Large intestine (tissue), 3 donors: ENCODE measurements around the gene NECTIN1. TPM values are rescaled to one million over a fixed set of nuclear protein-coding genes. Genes with fewer than 3 reads are reported as not detected.

Experiments used
- DNase-seq, 2 donors: peaks; one replicate each; pipeline versions ENCODE4 v3.0.0 to v3.0.0-alpha.2; 2013
- H3K27ac ChIP-seq: one replicate; pipeline ENCODE4 v1.5.1; 2013; ENCODE audit warnings: low read length
- H3K27me3 ChIP-seq: 2 replicates; pipeline ENCODE4 v1.6.1; 2013; ENCODE audit warnings: low read length; ENCODE audit not compliant: control insufficient read depth, insufficient read depth
- H3K36me3 ChIP-seq: 2 replicates; pipeline ENCODE4 v1.6.1; 2013; ENCODE audit warnings: low read length; ENCODE audit not compliant: control insufficient read depth, insufficient read depth
- H3K4me1 ChIP-seq: one replicate; pipeline ENCODE4 v1.6.1; 2013; ENCODE audit warnings: low read length; ENCODE audit not compliant: control insufficient read depth, insufficient read depth
- H3K4me3 ChIP-seq: one replicate; pipeline ENCODE4 v1.5.1; 2013; ENCODE audit warnings: low read length
- H3K9me3 ChIP-seq: one replicate; pipeline ENCODE4 v1.6.1; 2013; ENCODE audit warnings: mild to moderate bottlenecking, low read depth, low read length, moderate library complexity; ENCODE audit not compliant: control insufficient read depth
- WGBS: methylation state at CpG from one replicate; pipeline ENCODE4 v1.1.5; 2013; ENCODE audit warnings: low lambda C conversion rate; ENCODE audit not compliant: insufficient coverage; 5-methylcytosine and 5-hydroxymethylcytosine counted together
- polyA plus RNA-seq: library from polyadenylated mRNA; unstranded; fragments of 120-200 nt; gene quantifications from one replicate; pipeline ENCODE4 v1.2.1, GENCODE V29; 2013

Gene NECTIN1
- polyA plus RNA-seq, 1 donor, result 35.4 TPM

GRCh38 chr11:119643212-119643875 is 85.7 kb downstream of the NECTIN1 start:
- Histone ChIP-seq H3K4me3 (no peak overlapping the region), H3K36me3 (no peaks in the 10 kb centered on the region), H3K4me1 (no peaks in the 10 kb centered on the region), H3K27ac (no peak overlapping the region), H3K27me3 (no peaks in the 10 kb centered on the region), H3K9me3 (no peaks in the 10 kb centered on the region)
- no CpG with 5 or more reads among the region's 10 CpGs for WGBS
- DNase-seq, result no peak

GRCh38 chr11:119641983-119642745 is 86.8 kb downstream of the NECTIN1 start:
- H3K27ac ChIP-seq, result no peak overlapping the region
- no peak overlapping the region for H3K4me3 ChIP-seq
- DNase-seq, result no peak
- H3K9me3 ChIP-seq, result no peaks in the 10 kb centered on the region
- WGBS, result no CpG with 5 or more reads among the region's 12 CpGs
- H3K4me1 ChIP-seq, result no peaks in the 10 kb centered on the region
- no peaks in the 10 kb centered on the region for H3K27me3 ChIP-seq
- no peaks in the 10 kb centered on the region for H3K36me3 ChIP-seq

- H3K27ac ChIP-seq, result no peak overlapping the region
- H3K36me3 ChIP-seq, result no peaks in the 10 kb centered on the region
- no peak overlapping the region for H3K4me3 ChIP-seq
- no peak for DNase-seq
- no CpG with 5 or more reads among the region's 6 CpGs for WGBS
- H3K27me3 ChIP-seq, result no peaks in the 10 kb centered on the region
- no peaks in the 10 kb centered on the region for H3K9me3 ChIP-seq
- H3K4me1 ChIP-seq, result no peaks in the 10 kb centered on the region
Observed at GRCh38 chr11:119640541-119640940, 88.5 kb downstream of the NECTIN1 start.

GRCh38 chr11:119639642-119640205 is 89.3 kb downstream of the NECTIN1 start:
- Histone ChIP-seq H3K4me3 (no peak overlapping the region), H3K27me3 (no peaks in the 10 kb centered on the region), H3K36me3 (no peaks in the 10 kb centered on the region), H3K27ac (no peak overlapping the region), H3K9me3 (no peaks in the 10 kb centered on the region), H3K4me1 (no peaks in the 10 kb centered on the region)
- WGBS, result no CpG with 5 or more reads among the region's 11 CpGs
- no peak for DNase-seq

GRCh38 chr11:119638851-119639250 is 90.1 kb downstream of the NECTIN1 start:
- WGBS, result 86% methylated on average over 5 of the region's 11 CpGs
- Histone ChIP-seq H3K9me3 (no peaks in the 10 kb centered on the region), H3K4me3 (no peak overlapping the region), H3K4me1 (no peaks in the 10 kb centered on the region), H3K27me3 (no peaks in the 10 kb centered on the region), H3K27ac (no peak overlapping the region), H3K36me3 (no peaks in the 10 kb centered on the region)
- no peak for DNase-seq

- no peaks in the 10 kb centered on the region for H3K4me1 ChIP-seq
- no peak for DNase-seq
- no CpG with 5 or more reads among the region's 4 CpGs for WGBS
- H3K4me3 ChIP-seq, result no peak overlapping the region
- H3K27ac ChIP-seq, result no peak overlapping the region
- no peaks in the 10 kb centered on the region for H3K36me3 ChIP-seq
- H3K9me3 ChIP-seq, result no peaks in the 10 kb centered on the region
- no peaks in the 10 kb centered on the region for H3K27me3 ChIP-seq
Observed at GRCh38 chr11:119637481-119637880, 91.5 kb downstream of the NECTIN1 start.

- Histone ChIP-seq H3K4me1 (no peaks in the 10 kb centered on the region), H3K27me3 (no peaks in the 10 kb centered on the region), H3K4me3 (no peak overlapping the region), H3K27ac (no peak overlapping the region), H3K36me3 (no peaks in the 10 kb centered on the region), H3K9me3 (no peaks in the 10 kb centered on the region)
- DNase-seq, result no peak
- WGBS, result no CpG with 5 or more reads among the region's 8 CpGs
Observed at GRCh38 chr11:119635776-119636175, 93.2 kb downstream of the NECTIN1 start.

GRCh38 chr11:119635041-119635740 is 93.8 kb downstream of the NECTIN1 start:
- Histone ChIP-seq H3K27me3 (no peaks in the 10 kb centered on the region), H3K27ac (no peak overlapping the region), H3K4me3 (no peak overlapping the region), H3K4me1 (no peaks in the 10 kb centered on the region), H3K9me3 (no peaks in the 10 kb centered on the region), H3K36me3 (no peaks in the 10 kb centered on the region)
- no peak for DNase-seq
- WGBS, result no CpG with 5 or more reads among the region's 21 CpGs

GRCh38 chr11:119634301-119634700 is 94.7 kb downstream of the NECTIN1 start:
- Histone ChIP-seq H3K4me3 (no peak overlapping the region), H3K36me3 (no peaks in the 10 kb centered on the region), H3K27me3 (no peaks in the 10 kb centered on the region), H3K9me3 (no peaks in the 10 kb centered on the region), H3K4me1 (no peaks in the 10 kb centered on the region), H3K27ac (no peak overlapping the region)
- no peak for DNase-seq
- no CpG with 5 or more reads among the region's 15 CpGs for whole genome bisulfite sequencing

- H3K36me3 ChIP-seq, result no peaks in the 10 kb centered on the region
- H3K27me3 ChIP-seq, result peaks cover 3% of the 10 kb centered on the region
- H3K4me3 ChIP-seq, result no peak overlapping the region
- H3K4me1 ChIP-seq, result no peaks in the 10 kb centered on the region
- no CpG with 5 or more reads among the region's 8 CpGs for WGBS
- H3K9me3 ChIP-seq, result no peaks in the 10 kb centered on the region
- no peak for DNase-seq
- H3K27ac ChIP-seq, result no peak overlapping the region
Observed at GRCh38 chr11:119629834-119630624, 99.0 kb downstream of the NECTIN1 start.
